Liver (tissue), 9 donors: ENCODE measurements around the gene MYO1C. TPM values are rescaled to one million over a fixed set of nuclear protein-coding genes. Genes with fewer than 3 reads are reported as not detected.

Experiments used
- DNase-seq: peaks from one replicate; pipeline ENCODE4 v3.0.0-alpha.2; 2017; ENCODE audit warnings: low spot score
- H3K27ac ChIP-seq, 2 donors: one replicate each; pipeline ENCODE4 v1.7.0; 2013; ENCODE audit warnings: inconsistent platforms in 2 of 2, low read length in 2 of 2, control low read depth in 1 of 2, low read depth in 1 of 2, mild to moderate bottlenecking in 1 of 2
- H3K27me3 ChIP-seq, 4 donors: one replicate each; pipeline versions ENCODE4 v1.6.1 to v1.7.0; 2013; ENCODE audit warnings: low read length in 3 of 4, inconsistent platforms in 1 of 4, mild to moderate bottlenecking in 1 of 4, moderate library complexity in 1 of 4; ENCODE audit not compliant: control insufficient read depth in 4 of 4, insufficient read depth in 4 of 4
- H3K36me3 ChIP-seq, 4 donors: one replicate each; pipeline versions ENCODE4 v1.6.1 to v1.7.0; 2013; ENCODE audit warnings: low read length in 3 of 4, mild to moderate bottlenecking in 3 of 4, low read depth in 1 of 4, moderate library complexity in 1 of 4; ENCODE audit not compliant: control insufficient read depth in 4 of 4, insufficient read depth in 3 of 4
- H3K4me1 ChIP-seq, 4 donors: one replicate each; pipeline versions ENCODE4 v1.6.1 to v1.7.0; 2013; ENCODE audit warnings: low read length in 3 of 4, mild to moderate bottlenecking in 3 of 4, moderate library complexity in 1 of 4; ENCODE audit not compliant: control insufficient read depth in 4 of 4, insufficient read depth in 4 of 4
- H3K4me3 ChIP-seq, 3 donors: one replicate each; pipeline versions ENCODE4 v1.6.1 to v1.7.0; 2013; ENCODE audit warnings: low read length in 3 of 3, control low read depth in 1 of 3, low read depth in 1 of 3, mild to moderate bottlenecking in 1 of 3
- H3K9ac ChIP-seq, 2 donors: one replicate each; pipeline ENCODE4 v1.7.0; 2013; ENCODE audit warnings: low read length in 2 of 2, mild to moderate bottlenecking in 2 of 2, moderate library complexity in 2 of 2, control low read depth in 1 of 2, low read depth in 1 of 2
- H3K9me3 ChIP-seq, 4 donors: one replicate each; pipeline versions ENCODE4 v1.6.1 to v1.7.0; 2013; ENCODE audit warnings: low read length in 3 of 4; ENCODE audit not compliant: control insufficient read depth in 4 of 4
- ATF3 ChIP-seq: IDR thresholded peaks from 2 replicates; pipeline ENCODE4 v1.6.1; 2016; ENCODE audit warnings: antibody characterized with exemption
- CTCF ChIP-seq: fragments of 150-350 bp; IDR thresholded peaks from 2 replicates; pipeline ENCODE4 v1.5.1; 2017; ENCODE audit warnings: improper control_type of control experiment, low read depth, low read length; ENCODE audit not compliant: missing input control
- EGR1 ChIP-seq, 2 donors: IDR thresholded peaks; 2 replicates each; pipeline ENCODE4 v1.6.1; 2016 to 2018; ENCODE audit warnings: antibody characterized with exemption in 2 of 2, low read depth in 2 of 2
- FOXA1 ChIP-seq: IDR thresholded peaks from 2 replicates; pipeline ENCODE4 v1.6.1; 2016; ENCODE audit warnings: antibody characterized with exemption
- FOXA2 ChIP-seq: IDR thresholded peaks from 2 replicates; pipeline ENCODE4 v1.6.1; 2016; ENCODE audit warnings: antibody characterized with exemption
- GABPA ChIP-seq, 2 donors: IDR thresholded peaks in 1 of 2; conservative IDR thresholded peaks in 1 of 2; 2 replicates each; pipeline ENCODE4 v1.6.1; 2016; ENCODE audit warnings: antibody characterized with exemption in 2 of 2, mild to moderate bottlenecking in 1 of 2, moderate library complexity in 1 of 2
- HNF4A ChIP-seq, 2 donors: conservative IDR thresholded peaks; 2 replicates each; pipeline ENCODE4 v1.6.1; 2016; ENCODE audit warnings: antibody characterized with exemption in 2 of 2, mild to moderate bottlenecking in 2 of 2
- HNF4G ChIP-seq: IDR thresholded peaks from 2 replicates; pipeline ENCODE4 v1.6.1; 2016; ENCODE audit warnings: antibody characterized with exemption
- JUND ChIP-seq, 2 donors: IDR thresholded peaks; 2 replicates each; pipeline ENCODE4 v1.6.1; 2016; ENCODE audit warnings: antibody characterized with exemption in 2 of 2
- MAX ChIP-seq: IDR thresholded peaks from 2 replicates; pipeline ENCODE4 v1.6.1; 2016; ENCODE audit warnings: antibody characterized with exemption
- NR2F2 ChIP-seq: IDR thresholded peaks from 2 replicates; pipeline ENCODE4 v1.6.1; 2016; ENCODE audit warnings: antibody characterized with exemption
- RAD21 ChIP-seq, 2 donors: IDR thresholded peaks; 2 replicates each; pipeline ENCODE4 v1.6.1; 2016; ENCODE audit warnings: antibody characterized with exemption in 2 of 2, mild to moderate bottlenecking in 2 of 2
- REST ChIP-seq: IDR thresholded peaks from 2 replicates; pipeline ENCODE4 v1.6.1; 2016; ENCODE audit warnings: antibody characterized with exemption, mild to moderate bottlenecking
- RXRA ChIP-seq, 2 donors: IDR thresholded peaks; 2 replicates each; pipeline ENCODE4 v1.6.1; 2017 to 2018; ENCODE audit warnings: antibody characterized with exemption in 2 of 2, mild to moderate bottlenecking in 1 of 2
- SP1 ChIP-seq: IDR thresholded peaks from 2 replicates; pipeline ENCODE4 v1.6.1; 2018; ENCODE audit warnings: antibody characterized with exemption, mild to moderate bottlenecking
- TAF1 ChIP-seq: conservative IDR thresholded peaks from 2 replicates; pipeline ENCODE4 v1.6.1; 2016; ENCODE audit warnings: antibody characterized with exemption, mild to moderate bottlenecking
- YY1 ChIP-seq: IDR thresholded peaks from 2 replicates; pipeline ENCODE4 v1.6.1; 2016; ENCODE audit warnings: antibody characterized with exemption, mild to moderate bottlenecking
- ZBTB33 ChIP-seq: IDR thresholded peaks from 2 replicates; pipeline ENCODE4 v1.6.1; 2016; ENCODE audit warnings: antibody characterized with exemption
- WGBS: extraction: QIAGEN DNeasy Blood & Tissue Kit; methylation state at CpG from one replicate; pipeline ENCODE4 v1.1.7; 2013; 5-methylcytosine and 5-hydroxymethylcytosine counted together
- polyA plus RNA-seq, 2 donors: library from polyadenylated mRNA; stranded (reverse) in 1 of 2; unstranded in 1 of 2; fragments of 200-250 nt in 1 of 2; fragments of >200 nt in 1 of 2; fragmentation: Nextera tagmentation in 1 of 2; extraction: Ambion mirVana in 1 of 2; gene quantifications; one replicate each; pipeline versions ENCODE4 v1.2.1 to v1.2.3, GENCODE V29; 2013 to 2015
- total RNA-seq, 2 donors: library from RNA; depleted of rRNA; stranded (reverse); fragments of >200 nt; gene quantifications; one replicate each; pipeline ENCODE4 v1.2.3, GENCODE V29; 2014
- donor health status: healthy.
- donor health status: healthy.
- donor health status: healthy.
- donor health status: healthy.
- donor health status: healthy.

The MYO1C gene
- total and polyA plus RNA-seq, 4 donors = 20.3 to 61.7 (median 28.2) TPM

DNA sequence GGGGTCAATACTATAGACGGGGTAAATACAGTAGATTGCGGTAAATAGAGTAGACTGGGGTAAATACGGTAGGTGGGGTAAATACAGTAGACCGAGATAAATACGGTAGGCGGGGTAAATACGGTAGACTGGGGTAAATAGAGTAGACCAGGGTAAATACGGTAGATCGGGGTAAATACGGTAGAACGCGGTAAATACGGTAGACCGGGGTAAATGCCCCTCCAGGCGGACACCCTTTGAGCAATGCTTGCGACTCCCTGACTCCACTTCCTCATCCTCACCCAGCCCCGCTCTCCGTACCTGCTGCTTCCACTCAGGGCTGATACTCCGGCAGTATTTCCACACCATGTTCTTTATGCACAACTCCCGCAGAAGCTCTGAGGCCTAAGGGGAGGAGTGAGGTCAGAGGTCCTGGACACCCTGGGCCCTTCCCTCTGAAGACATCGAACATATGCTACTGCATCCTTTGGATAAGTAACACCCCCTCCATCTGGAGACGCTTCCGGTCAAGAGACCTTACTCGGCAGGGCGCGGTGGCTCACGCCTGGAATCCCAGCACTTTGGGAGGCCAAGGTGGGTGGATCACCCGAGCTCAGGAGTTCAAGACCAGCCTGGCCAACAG is 23.1 kb downstream of the MYO1C start:
- TF ChIP-seq RAD21 (IDR thresholded peaks at IDR 0.05) (peak in 1 of 2 donors; percentile 16), SP1 (peak; percentile 8), RXRA (IDR thresholded peaks at IDR 0.05) (peak in 1 of 2 donors; percentile 53), TAF1 (no peak), FOXA1 (no peak), GABPA (IDR thresholded peaks at IDR 0.05 in 1 of 2, conservative IDR thresholded peaks at IDR 0.05 in 1 of 2) (no peak), FOXA2 (peak; percentile 74), YY1 (peak; percentile 24), JUND (IDR thresholded peaks at IDR 0.05) (no peak)
- Histone ChIP-seq H3K4me1 (peaks cover 11 to 16% (median 15%) of the 10 kb centered on the region in 4 donors), H3K27ac (peak overlapping the region in 1 of 2 donors; percentile 83), H3K9ac (no peak overlapping the region), H3K36me3 (peaks cover 0 to 10% (median 3%) of the 10 kb centered on the region in 4 donors), H3K27me3 (no peaks in the 10 kb centered on the region), H3K4me3 (no peak overlapping the region), H3K9me3 (no peaks in the 10 kb centered on the region)
- 61% methylated on average over 28 of the region's 28 CpGs for WGBS
- no peak for DNase-seq

GRCh38 chr17:1467898-1468492 is 24.5 kb downstream of the MYO1C start:
- peaks cover 0 to 10% (median 3%) of the 10 kb centered on the region in 4 donors for H3K36me3 ChIP-seq
- 45% methylated on average over 21 of the region's 21 CpGs for WGBS
- peak; percentile 74 for DNase-seq
- H3K27me3 ChIP-seq = no peaks in the 10 kb centered on the region
- peaks cover 13 to 20% (median 15%) of the 10 kb centered on the region in 4 donors for H3K4me1 ChIP-seq
- H3K4me3 ChIP-seq = no peak overlapping the region
- no peak overlapping the region for H3K9ac ChIP-seq
- H3K27ac ChIP-seq = peak overlapping the region; percentile 83
- TF ChIP-seq MAX (peak; percentile 97), GABPA (IDR thresholded peaks at IDR 0.05 in 1 of 2, conservative IDR thresholded peaks at IDR 0.05 in 1 of 2) (peak in 1 of 2 donors; percentile 65), FOXA2 (peak; percentile 76), JUND (IDR thresholded peaks at IDR 0.05) (peak; percentile 51 to 94), EGR1 (IDR thresholded peaks at IDR 0.05; ENCODE audit: low read depth in 2 of 2) (peak in 1 of 2 donors; percentile 74), HNF4G (peak; percentile 54), ATF3 (peak; percentile 61), RXRA (IDR thresholded peaks at IDR 0.05) (peak; percentile 94 to 99), RAD21 (IDR thresholded peaks at IDR 0.05) (peak; percentile 46 to 65), NR2F2 (peak; percentile 98), SP1 (peak; percentile 88), CTCF (no peak), YY1 (peak; percentile 79), FOXA1 (peak; percentile 83), ZBTB33 (peak; percentile 90), REST (peak; percentile 67), TAF1 (no peak), HNF4A (conservative IDR thresholded peaks at IDR 0.05) (peak; percentile 90 to 96)
- H3K9me3 ChIP-seq = no peaks in the 10 kb centered on the region
